Smooth muscle cell (in vitro differentiated cells): ENCODE results near the gene AZGP1. TPM values are rescaled to one million over a fixed set of nuclear protein-coding genes. Genes with fewer than 3 reads are reported as not detected.
"Not testable (repeated sequence)": the region's sequence is repeated elsewhere in the genome, so short reads cannot be mapped to it uniquely, and the experiment has no call there.

Experiments used
- DNase-seq: peaks from one replicate; lab custom pipeline; 2025; ENCODE audit not compliant: unreplicated experiment; lab: John Stamatoyannopoulos, UW
- H2AFZ ChIP-seq: fragments of 200-600 bp; sonication (generic); 2 replicates; pipeline ENCODE4 v1.6.0; 2016; ENCODE audit warnings: antibody characterized with exemption, low read depth, mild to moderate bottlenecking
- H3F3A ChIP-seq: fragments of 200-600 bp; sonication (generic); 2 replicates; pipeline ENCODE4 v1.6.0; 2017; ENCODE audit warnings: antibody characterized with exemption, low read depth
- H3K27ac ChIP-seq: fragments of 200-600 bp; sonication (generic); 2 replicates; pipeline ENCODE4 v1.5.1; 2016; ENCODE audit warnings: low read depth, mild to moderate bottlenecking
- H3K27me3 ChIP-seq: fragments of 200-600 bp; sonication (generic); 2 replicates; pipeline ENCODE4 v1.6.1; 2016; ENCODE audit warnings: low read depth, mild to moderate bottlenecking
- H3K36me3 ChIP-seq: fragments of 200-600 bp; sonication (generic); 2 replicates; pipeline ENCODE4 v1.5.1; 2016; ENCODE audit warnings: low read depth
- H3K4me1 ChIP-seq: fragments of 200-600 bp; sonication (generic); 2 replicates; pipeline ENCODE4 v1.5.1; 2016; ENCODE audit warnings: low read depth
- H3K4me2 ChIP-seq: fragments of 200-600 bp; sonication (generic); 2 replicates; pipeline ENCODE4 v1.6.0; 2016; ENCODE audit warnings: mild to moderate bottlenecking
- H3K4me3 ChIP-seq: fragments of 200-600 bp; sonication (generic); 2 replicates; pipeline ENCODE4 v1.5.1; 2016; ENCODE audit warnings: mild to moderate bottlenecking
- H3K79me2 ChIP-seq: fragments of 200-600 bp; sonication (generic); 2 replicates; pipeline ENCODE4 v1.6.0; 2016; ENCODE audit warnings: low read depth, mild to moderate bottlenecking
- H3K9ac ChIP-seq: fragments of 200-600 bp; sonication (generic); 2 replicates; pipeline ENCODE4 v1.6.0; 2016; ENCODE audit warnings: low read depth
- H3K9me3 ChIP-seq: fragments of 200-600 bp; sonication (generic); replicated peaks from 2 replicates; pipeline ENCODE4 v1.5.1; 2016; ENCODE audit warnings: low read depth
- H4K20me1 ChIP-seq: fragments of 200-600 bp; sonication (generic); 2 replicates; pipeline ENCODE4 v1.6.0; 2016; ENCODE audit warnings: low read depth
- CTCF ChIP-seq: fragments of 200-600 bp; sonication (generic); IDR thresholded peaks from 2 replicates; pipeline ENCODE4 v1.5.1; 2017; ENCODE audit warnings: borderline replicate concordance, mild to moderate bottlenecking, antibody characterized with exemption; ENCODE audit not compliant: insufficient read depth, poor library complexity, severe bottlenecking
- WGBS: methylation state at CpG from one replicate; pipeline ENCODE4 v1.1.7; 2016; ENCODE audit warnings: low lambda C conversion rate; 5-methylcytosine and 5-hydroxymethylcytosine counted together
- polyA plus RNA-seq: library from polyadenylated mRNA; unstranded; fragments of >200 nt; fragmentation: Nextera tagmentation; extraction: Ambion mirVana; gene quantifications from 2 replicates; pipeline ENCODE4 v1.2.1, GENCODE V29; 2016
- total RNA-seq: library from RNA; depleted of rRNA; stranded (reverse); fragments of >200 nt; gene quantifications from 2 replicates; pipeline ENCODE4 v1.2.3, GENCODE V29; 2014

Gene AZGP1
- total and polyA plus RNA-seq, 2 experiments from 2014 or later: 0.94 TPM; not detected in 1

- Histone ChIP-seq H3K27ac (no peak overlapping the region), H3K36me3 (no peaks in the 10 kb centered on the region), H3K79me2 (no peaks in the 10 kb centered on the region), H3K27me3 (no peaks in the 10 kb centered on the region), H3K4me1 (peaks cover 3% of the 10 kb centered on the region), H3F3A (no peaks in the 10 kb centered on the region), H4K20me1 (no peaks in the 10 kb centered on the region), H3K4me2 (no peak overlapping the region), H3K9me3 (no peaks in the 10 kb centered on the region), H2AFZ (peak overlapping the region; percentile 62), H3K4me3 (no peak overlapping the region), H3K9ac (no peak overlapping the region)
- WGBS: 85% methylated on average over 8 of the region's 8 CpGs
- no peak for TF ChIP-seq CTCF
- DNase-seq: no peak
Observed at GRCh38 chr7:99994819-99995218, 19.0 kb upstream of the AZGP1 start.

- Histone ChIP-seq H3K9me3 (no peaks in the 10 kb centered on the region), H3K9ac (no peak overlapping the region), H3K36me3 (no peaks in the 10 kb centered on the region), H3K79me2 (no peaks in the 10 kb centered on the region), H3K4me1 (peaks cover 3% of the 10 kb centered on the region), H3K4me2 (no peak overlapping the region), H4K20me1 (no peaks in the 10 kb centered on the region), H2AFZ (no peak overlapping the region), H3K27ac (no peak overlapping the region), H3K27me3 (no peaks in the 10 kb centered on the region), H3F3A (no peaks in the 10 kb centered on the region), H3K4me3 (no peak overlapping the region)
- WGBS: 86% methylated on average over 21 of the region's 21 CpGs
- no peak for TF ChIP-seq CTCF
- DNase-seq: no peak
Observed at GRCh38 chr7:99992330-99993038, 16.7 kb upstream of the AZGP1 start.

GRCh38 chr7:99991543-99991942 is 15.7 kb upstream of the AZGP1 start:
- H3K27me3 ChIP-seq, H3K27ac ChIP-seq, H4K20me1 ChIP-seq, H3K9me3 ChIP-seq, H3K4me2 ChIP-seq, H3K4me3 ChIP-seq, H2AFZ ChIP-seq, H3K4me1 ChIP-seq, H3K79me2 ChIP-seq, H3K36me3 ChIP-seq, DNase-seq, H3K9ac ChIP-seq, H3F3A ChIP-seq: not testable (repeated sequence)
- 85% methylated on average over 6 of the region's 6 CpGs for WGBS

GRCh38 chr7:99990460-99990852 is 14.6 kb upstream of the AZGP1 start:
- Histone ChIP-seq H2AFZ (peak overlapping the region; percentile 23), H3K79me2 (no peaks in the 10 kb centered on the region), H3K9me3 (no peaks in the 10 kb centered on the region), H3K36me3 (no peaks in the 10 kb centered on the region), H3F3A (no peaks in the 10 kb centered on the region), H3K4me1 (peaks cover 3% of the 10 kb centered on the region), H3K27me3 (no peaks in the 10 kb centered on the region), H3K4me3 (peak overlapping the region; percentile 48), H4K20me1 (no peaks in the 10 kb centered on the region), H3K9ac (no peak overlapping the region), H3K4me2 (peak overlapping the region; percentile 86), H3K27ac (no peak overlapping the region)
- no peak for TF ChIP-seq CTCF
- no peak for DNase-seq
- WGBS: 60% methylated on average over 14 of the region's 14 CpGs
